GM12875 (cell line): ENCODE measurements around the gene SLC39A7.

Experiments
- H3K4me3 ChIP-seq: one replicate; pipeline ENCODE4 v1.5.1; 2011; ENCODE audit warnings: low read depth, low read length, control low read depth
- CTCF ChIP-seq: IDR thresholded peaks from 2 replicates; pipeline ENCODE4 v1.5.1; 2011; ENCODE audit warnings: low read depth, mild to moderate bottlenecking, control low read depth, inconsistent platforms, low read length, moderate library complexity, borderline replicate concordance; ENCODE audit not compliant: insufficient read depth

Gene SLC39A7

GRCh38 chr6:33251395-33252012, 50.8 kb downstream of the SLC39A7 start:
- H3K4me3 ChIP-seq: no peak overlapping the region
- no peak for TF ChIP-seq CTCF

- no peak overlapping the region for H3K4me3 ChIP-seq
- TF ChIP-seq CTCF: no peak
Measured at GRCh38 chr6:33252759-33253158, 52.1 kb downstream of the SLC39A7 start.
